H1 (cell line): ENCODE measurements around the gene PNRC2. TPM values are rescaled to one million over a fixed set of nuclear protein-coding genes. Genes with fewer than 3 reads are reported as not detected.

ENCODE experiments used
- CTCF ChIP-seq, 3 experiments: IDR thresholded peaks; 1 replicate in 2 of 3; 2 replicates in 1 of 3; pipeline versions ENCODE4 v1.5.1 to v1.6.1; 2011; ENCODE audit warnings: low read length in 3 of 3, mild to moderate bottlenecking in 3 of 3, inconsistent platforms in 2 of 3, low read depth in 1 of 3, moderate library complexity in 1 of 3; ENCODE audit not compliant: insufficient read depth in 1 of 3; ENCODE audit errors: control extremely low read depth in 1 of 3
- FOSL1 ChIP-seq: IDR thresholded peaks from 2 replicates; pipeline ENCODE4 v1.6.1; 2011; ENCODE audit warnings: mild to moderate bottlenecking, low read depth, low read length, moderate library complexity; ENCODE audit not compliant: insufficient read depth
- GABPA ChIP-seq: IDR thresholded peaks from 2 replicates; pipeline ENCODE4 v1.6.1; 2011; ENCODE audit warnings: mild to moderate bottlenecking, low read length, moderate library complexity, borderline replicate concordance; ENCODE audit not compliant: insufficient read depth
- RAD21 ChIP-seq, 2 experiments: IDR thresholded peaks in 1 of 2; conservative IDR thresholded peaks in 1 of 2; 2 replicates each; pipeline ENCODE4 v1.6.1; 2011; ENCODE audit warnings: low read depth in 2 of 2, low read length in 2 of 2, improper control_type of control experiment in 1 of 2, inconsistent platforms in 1 of 2, mild to moderate bottlenecking in 1 of 2, moderate library complexity in 1 of 2
- RFX5 ChIP-seq: IDR thresholded peaks from 2 replicates; pipeline ENCODE4 v1.6.1; 2011; ENCODE audit warnings: low read depth, low read length, improper control_type of control experiment, borderline replicate concordance
- TAF1 ChIP-seq: IDR thresholded peaks from 2 replicates; pipeline ENCODE4 v1.6.1; 2011; ENCODE audit warnings: mild to moderate bottlenecking, low read depth, low read length
- polyA plus RNA-seq, 7 experiments: library from polyadenylated mRNA; depleted of rRNA in 3 of 7; stranded (reverse) in 5 of 7; unstranded in 2 of 7; fragments of >200 nt in 5 of 7; fragments of 200-250 nt in 2 of 7; gene quantifications; 1 replicate in 5 of 7; 2 replicates in 1 of 7; 4 replicates in 1 of 7; pipeline versions ENCODE4 v1.2.1 to v1.2.3, GENCODE V29; 2011 to 2013; ENCODE audit warnings: missing spikeins in 2 of 7, mixed read lengths in 2 of 7
- total RNA-seq: library from RNA; stranded (reverse); fragmentation: NEBNext Ultra II Directional; extraction: Animal tissue kit (Norgen Biotek cat#: 25700); gene quantifications from 2 replicates; pipeline ENCODE4 v1.2.1, GENCODE V29; 2021
- TF ChIP-seq, protein P1 (sequence below): fragments of 300-600 bp; sonication (generic); IDR thresholded peaks from 2 replicates; pipeline ENCODE4 v1.7.1; 2012; ENCODE audit warnings: low read length, moderate library complexity, mild to moderate bottlenecking, inconsistent platforms; ENCODE audit not compliant: insufficient replicate concordance
- TF ChIP-seq, protein P2 (sequence below): IDR thresholded peaks from 2 replicates; pipeline ENCODE4 v1.6.1; 2012; ENCODE audit warnings: inconsistent platforms

Gene PNRC2
- total and polyA plus RNA-seq, 2 of the 8 experiments (the other 6 are each of a cell fraction or from before 2014, with no cell fraction given): 57.5 to 147 TPM

GRCh38 chr1:23995431-23995837 lies 35.8 kb downstream of the PNRC2 start (continued):
- TF ChIP-seq, protein P1, sequence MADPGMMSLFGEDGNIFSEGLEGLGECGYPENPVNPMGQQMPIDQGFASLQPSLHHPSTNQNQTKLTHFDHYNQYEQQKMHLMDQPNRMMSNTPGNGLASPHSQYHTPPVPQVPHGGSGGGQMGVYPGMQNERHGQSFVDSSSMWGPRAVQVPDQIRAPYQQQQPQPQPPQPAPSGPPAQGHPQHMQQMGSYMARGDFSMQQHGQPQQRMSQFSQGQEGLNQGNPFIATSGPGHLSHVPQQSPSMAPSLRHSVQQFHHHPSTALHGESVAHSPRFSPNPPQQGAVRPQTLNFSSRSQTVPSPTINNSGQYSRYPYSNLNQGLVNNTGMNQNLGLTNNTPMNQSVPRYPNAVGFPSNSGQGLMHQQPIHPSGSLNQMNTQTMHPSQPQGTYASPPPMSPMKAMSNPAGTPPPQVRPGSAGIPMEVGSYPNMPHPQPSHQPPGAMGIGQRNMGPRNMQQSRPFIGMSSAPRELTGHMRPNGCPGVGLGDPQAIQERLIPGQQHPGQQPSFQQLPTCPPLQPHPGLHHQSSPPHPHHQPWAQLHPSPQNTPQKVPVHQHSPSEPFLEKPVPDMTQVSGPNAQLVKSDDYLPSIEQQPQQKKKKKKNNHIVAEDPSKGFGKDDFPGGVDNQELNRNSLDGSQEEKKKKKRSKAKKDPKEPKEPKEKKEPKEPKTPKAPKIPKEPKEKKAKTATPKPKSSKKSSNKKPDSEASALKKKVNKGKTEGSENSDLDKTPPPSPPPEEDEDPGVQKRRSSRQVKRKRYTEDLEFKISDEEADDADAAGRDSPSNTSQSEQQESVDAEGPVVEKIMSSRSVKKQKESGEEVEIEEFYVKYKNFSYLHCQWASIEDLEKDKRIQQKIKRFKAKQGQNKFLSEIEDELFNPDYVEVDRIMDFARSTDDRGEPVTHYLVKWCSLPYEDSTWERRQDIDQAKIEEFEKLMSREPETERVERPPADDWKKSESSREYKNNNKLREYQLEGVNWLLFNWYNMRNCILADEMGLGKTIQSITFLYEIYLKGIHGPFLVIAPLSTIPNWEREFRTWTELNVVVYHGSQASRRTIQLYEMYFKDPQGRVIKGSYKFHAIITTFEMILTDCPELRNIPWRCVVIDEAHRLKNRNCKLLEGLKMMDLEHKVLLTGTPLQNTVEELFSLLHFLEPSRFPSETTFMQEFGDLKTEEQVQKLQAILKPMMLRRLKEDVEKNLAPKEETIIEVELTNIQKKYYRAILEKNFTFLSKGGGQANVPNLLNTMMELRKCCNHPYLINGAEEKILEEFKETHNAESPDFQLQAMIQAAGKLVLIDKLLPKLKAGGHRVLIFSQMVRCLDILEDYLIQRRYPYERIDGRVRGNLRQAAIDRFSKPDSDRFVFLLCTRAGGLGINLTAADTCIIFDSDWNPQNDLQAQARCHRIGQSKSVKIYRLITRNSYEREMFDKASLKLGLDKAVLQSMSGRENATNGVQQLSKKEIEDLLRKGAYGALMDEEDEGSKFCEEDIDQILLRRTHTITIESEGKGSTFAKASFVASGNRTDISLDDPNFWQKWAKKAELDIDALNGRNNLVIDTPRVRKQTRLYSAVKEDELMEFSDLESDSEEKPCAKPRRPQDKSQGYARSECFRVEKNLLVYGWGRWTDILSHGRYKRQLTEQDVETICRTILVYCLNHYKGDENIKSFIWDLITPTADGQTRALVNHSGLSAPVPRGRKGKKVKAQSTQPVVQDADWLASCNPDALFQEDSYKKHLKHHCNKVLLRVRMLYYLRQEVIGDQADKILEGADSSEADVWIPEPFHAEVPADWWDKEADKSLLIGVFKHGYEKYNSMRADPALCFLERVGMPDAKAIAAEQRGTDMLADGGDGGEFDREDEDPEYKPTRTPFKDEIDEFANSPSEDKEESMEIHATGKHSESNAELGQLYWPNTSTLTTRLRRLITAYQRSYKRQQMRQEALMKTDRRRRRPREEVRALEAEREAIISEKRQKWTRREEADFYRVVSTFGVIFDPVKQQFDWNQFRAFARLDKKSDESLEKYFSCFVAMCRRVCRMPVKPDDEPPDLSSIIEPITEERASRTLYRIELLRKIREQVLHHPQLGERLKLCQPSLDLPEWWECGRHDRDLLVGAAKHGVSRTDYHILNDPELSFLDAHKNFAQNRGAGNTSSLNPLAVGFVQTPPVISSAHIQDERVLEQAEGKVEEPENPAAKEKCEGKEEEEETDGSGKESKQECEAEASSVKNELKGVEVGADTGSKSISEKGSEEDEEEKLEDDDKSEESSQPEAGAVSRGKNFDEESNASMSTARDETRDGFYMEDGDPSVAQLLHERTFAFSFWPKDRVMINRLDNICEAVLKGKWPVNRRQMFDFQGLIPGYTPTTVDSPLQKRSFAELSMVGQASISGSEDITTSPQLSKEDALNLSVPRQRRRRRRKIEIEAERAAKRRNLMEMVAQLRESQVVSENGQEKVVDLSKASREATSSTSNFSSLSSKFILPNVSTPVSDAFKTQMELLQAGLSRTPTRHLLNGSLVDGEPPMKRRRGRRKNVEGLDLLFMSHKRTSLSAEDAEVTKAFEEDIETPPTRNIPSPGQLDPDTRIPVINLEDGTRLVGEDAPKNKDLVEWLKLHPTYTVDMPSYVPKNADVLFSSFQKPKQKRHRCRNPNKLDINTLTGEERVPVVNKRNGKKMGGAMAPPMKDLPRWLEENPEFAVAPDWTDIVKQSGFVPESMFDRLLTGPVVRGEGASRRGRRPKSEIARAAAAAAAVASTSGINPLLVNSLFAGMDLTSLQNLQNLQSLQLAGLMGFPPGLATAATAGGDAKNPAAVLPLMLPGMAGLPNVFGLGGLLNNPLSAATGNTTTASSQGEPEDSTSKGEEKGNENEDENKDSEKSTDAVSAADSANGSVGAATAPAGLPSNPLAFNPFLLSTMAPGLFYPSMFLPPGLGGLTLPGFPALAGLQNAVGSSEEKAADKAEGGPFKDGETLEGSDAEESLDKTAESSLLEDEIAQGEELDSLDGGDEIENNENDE: no peak
- TF ChIP-seq TAF1 (no peak), GABPA (no peak), CTCF (IDR thresholded peaks at IDR 0.05; ENCODE audit: control extremely low read depth in 1 of 3, insufficient read depth in 1 of 3, low read depth in 1 of 3, low read length in 3 of 3) (no peak), RAD21 (IDR thresholded peaks at IDR 0.05 in 1 of 2, conservative IDR thresholded peaks at IDR 0.05 in 1 of 2; ENCODE audit: low read depth in 2 of 2, low read length in 2 of 2) (no peak), RFX5 (no peak), FOSL1 (no peak)
- TF ChIP-seq, protein P2, sequence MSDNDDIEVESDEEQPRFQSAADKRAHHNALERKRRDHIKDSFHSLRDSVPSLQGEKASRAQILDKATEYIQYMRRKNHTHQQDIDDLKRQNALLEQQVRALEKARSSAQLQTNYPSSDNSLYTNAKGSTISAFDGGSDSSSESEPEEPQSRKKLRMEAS: no peak
